Ishikawa (cell line): ENCODE measurements around the gene MRPS10.

ENCODE experiments used
- CEBPB ChIP-seq: IDR thresholded peaks from 2 replicates; pipeline ENCODE4 v1.6.1; 2012
- CREB1 ChIP-seq: IDR thresholded peaks from 2 replicates; pipeline ENCODE4 v1.6.1; 2012; ENCODE audit warnings: low read depth
- EGR1 ChIP-seq: IDR thresholded peaks from 2 replicates; pipeline ENCODE4 v1.6.1; 2012
- EP300 ChIP-seq: IDR thresholded peaks from 2 replicates; pipeline ENCODE4 v1.6.1; 2012; ENCODE audit warnings: borderline replicate concordance
- FOXM1 ChIP-seq: IDR thresholded peaks from 2 replicates; pipeline ENCODE4 v1.6.1; 2012; ENCODE audit warnings: low read depth, borderline replicate concordance
- MAX ChIP-seq: IDR thresholded peaks from 2 replicates; pipeline ENCODE4 v1.6.1; 2012
- NFIC ChIP-seq: IDR thresholded peaks from 2 replicates; pipeline ENCODE4 v1.6.1; 2012
- RAD21 ChIP-seq: IDR thresholded peaks from 2 replicates; pipeline ENCODE4 v1.6.1; 2012; ENCODE audit warnings: low read depth
- TAF1 ChIP-seq: IDR thresholded peaks from 2 replicates; pipeline ENCODE4 v1.6.1; 2012; ENCODE audit warnings: low read depth, mild to moderate bottlenecking
- TCF12 ChIP-seq: IDR thresholded peaks from 2 replicates; pipeline ENCODE4 v1.6.1; 2012; ENCODE audit warnings: low read depth
- TEAD4 ChIP-seq: IDR thresholded peaks from 2 replicates; pipeline ENCODE4 v1.6.1; 2012
- USF1 ChIP-seq: IDR thresholded peaks from 2 replicates; pipeline ENCODE4 v1.6.1; 2012
- YY1 ChIP-seq: IDR thresholded peaks from 2 replicates; pipeline ENCODE4 v1.6.1; 2012; ENCODE audit warnings: low read depth
- ZBTB7A ChIP-seq: IDR thresholded peaks from 2 replicates; pipeline ENCODE4 v1.6.1; 2012; ENCODE audit warnings: low read depth
- TF ChIP-seq, protein P1 (sequence below): IDR thresholded peaks from 2 replicates; pipeline ENCODE4 v1.6.1; 2012; ENCODE audit warnings: low read depth, mild to moderate bottlenecking

MRPS10 gene

DNA sequence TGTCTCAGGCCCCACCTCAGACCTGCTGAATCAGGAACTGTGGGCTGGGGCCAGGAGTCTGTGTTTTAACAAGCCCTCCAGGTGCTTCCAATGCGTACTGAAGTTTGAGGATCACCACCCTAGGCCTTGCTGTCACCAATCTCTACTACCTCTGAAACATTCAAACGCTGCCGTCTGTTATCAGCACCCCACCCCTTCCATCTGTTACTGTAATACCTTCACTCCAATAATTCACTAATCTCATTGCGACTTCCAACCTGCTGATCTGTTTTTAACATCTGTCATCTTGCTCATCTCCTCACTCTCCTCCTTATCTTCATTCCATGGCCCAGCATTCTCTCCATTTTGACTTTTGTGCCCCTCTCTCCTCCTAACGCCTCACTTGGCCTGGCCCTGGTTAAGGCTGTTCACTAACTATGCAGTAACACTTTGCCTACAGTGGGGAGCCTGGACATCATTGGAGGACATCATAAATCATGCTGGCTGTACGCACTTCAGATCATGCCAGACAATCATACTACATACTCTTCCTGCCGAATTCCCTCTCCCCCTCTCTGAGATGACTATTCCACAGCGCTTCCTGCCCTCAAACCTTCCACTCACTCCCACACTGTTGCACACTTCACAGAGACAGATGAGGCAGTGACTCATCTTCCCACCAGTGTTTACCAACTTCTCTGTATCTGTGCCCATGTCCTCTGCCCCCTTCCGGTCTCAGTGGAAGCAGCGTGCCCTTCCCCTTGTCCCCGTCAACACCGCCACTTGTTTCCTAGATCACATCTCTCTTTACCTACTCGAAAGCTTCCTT, 19.9 kb downstream of the MRPS10 start:
- TF ChIP-seq FOXM1 (no peak), CREB1 (no peak), YY1 (no peak), USF1 (no peak), NFIC (no peak), TAF1 (no peak), ZBTB7A (no peak), TEAD4 (no peak)

DNA sequence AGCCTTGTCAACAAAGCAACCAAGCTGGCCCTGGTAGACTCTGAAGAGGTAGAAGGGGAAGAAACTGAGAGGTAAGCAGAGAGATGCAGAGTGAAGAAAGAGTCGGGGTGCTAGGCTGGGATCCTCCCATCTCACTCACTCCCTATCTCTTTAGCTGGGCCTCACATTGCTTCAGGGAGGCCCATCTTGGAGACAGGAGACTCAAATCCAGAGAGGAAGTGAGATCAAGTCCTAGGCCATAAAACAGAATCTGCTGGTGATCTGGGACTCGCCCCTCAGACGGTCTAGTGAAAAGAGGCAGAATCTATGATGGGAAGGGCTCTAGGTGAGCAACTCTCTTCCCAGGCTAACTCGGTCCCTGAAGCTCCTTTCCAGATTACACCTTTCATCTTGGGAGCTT, 22.2 kb downstream of the MRPS10 start:
- TF ChIP-seq, protein P1, sequence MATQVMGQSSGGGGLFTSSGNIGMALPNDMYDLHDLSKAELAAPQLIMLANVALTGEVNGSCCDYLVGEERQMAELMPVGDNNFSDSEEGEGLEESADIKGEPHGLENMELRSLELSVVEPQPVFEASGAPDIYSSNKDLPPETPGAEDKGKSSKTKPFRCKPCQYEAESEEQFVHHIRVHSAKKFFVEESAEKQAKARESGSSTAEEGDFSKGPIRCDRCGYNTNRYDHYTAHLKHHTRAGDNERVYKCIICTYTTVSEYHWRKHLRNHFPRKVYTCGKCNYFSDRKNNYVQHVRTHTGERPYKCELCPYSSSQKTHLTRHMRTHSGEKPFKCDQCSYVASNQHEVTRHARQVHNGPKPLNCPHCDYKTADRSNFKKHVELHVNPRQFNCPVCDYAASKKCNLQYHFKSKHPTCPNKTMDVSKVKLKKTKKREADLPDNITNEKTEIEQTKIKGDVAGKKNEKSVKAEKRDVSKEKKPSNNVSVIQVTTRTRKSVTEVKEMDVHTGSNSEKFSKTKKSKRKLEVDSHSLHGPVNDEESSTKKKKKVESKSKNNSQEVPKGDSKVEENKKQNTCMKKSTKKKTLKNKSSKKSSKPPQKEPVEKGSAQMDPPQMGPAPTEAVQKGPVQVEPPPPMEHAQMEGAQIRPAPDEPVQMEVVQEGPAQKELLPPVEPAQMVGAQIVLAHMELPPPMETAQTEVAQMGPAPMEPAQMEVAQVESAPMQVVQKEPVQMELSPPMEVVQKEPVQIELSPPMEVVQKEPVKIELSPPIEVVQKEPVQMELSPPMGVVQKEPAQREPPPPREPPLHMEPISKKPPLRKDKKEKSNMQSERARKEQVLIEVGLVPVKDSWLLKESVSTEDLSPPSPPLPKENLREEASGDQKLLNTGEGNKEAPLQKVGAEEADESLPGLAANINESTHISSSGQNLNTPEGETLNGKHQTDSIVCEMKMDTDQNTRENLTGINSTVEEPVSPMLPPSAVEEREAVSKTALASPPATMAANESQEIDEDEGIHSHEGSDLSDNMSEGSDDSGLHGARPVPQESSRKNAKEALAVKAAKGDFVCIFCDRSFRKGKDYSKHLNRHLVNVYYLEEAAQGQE, result no peak
- no peak for TF ChIP-seq YY1
- no peak for TF ChIP-seq ZBTB7A
- TF ChIP-seq TCF12, result no peak
- TF ChIP-seq CEBPB, result no peak
- TF ChIP-seq EGR1, result no peak
- TF ChIP-seq MAX, result no peak
- no peak for TF ChIP-seq RAD21

DNA sequence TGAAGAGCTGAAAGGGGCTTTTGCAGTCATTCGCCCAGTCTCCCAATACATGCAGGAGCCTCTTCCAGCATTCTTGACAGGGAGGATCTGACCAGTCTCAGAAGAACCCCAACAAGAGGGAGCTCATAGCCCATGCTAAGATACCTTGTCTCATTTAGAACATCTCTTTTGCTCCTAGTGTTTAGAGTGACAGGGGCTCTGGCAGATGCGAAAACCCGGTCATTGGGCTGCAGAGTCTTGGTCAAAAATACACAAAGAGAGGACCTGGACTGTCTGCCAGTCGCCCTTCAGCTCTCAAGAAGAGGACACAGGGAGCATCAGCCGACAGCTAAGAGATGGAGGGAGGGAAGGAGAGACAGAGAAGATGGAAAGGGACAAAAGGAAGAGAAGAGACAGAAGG, 23.6 kb downstream of the MRPS10 start:
- TF ChIP-seq CREB1 (no peak), CEBPB (no peak), YY1 (no peak), TCF12 (no peak), EGR1 (no peak), NFIC (no peak), RAD21 (no peak), TAF1 (no peak), ZBTB7A (no peak), MAX (no peak)
- TF ChIP-seq, protein P1, result no peak

DNA sequence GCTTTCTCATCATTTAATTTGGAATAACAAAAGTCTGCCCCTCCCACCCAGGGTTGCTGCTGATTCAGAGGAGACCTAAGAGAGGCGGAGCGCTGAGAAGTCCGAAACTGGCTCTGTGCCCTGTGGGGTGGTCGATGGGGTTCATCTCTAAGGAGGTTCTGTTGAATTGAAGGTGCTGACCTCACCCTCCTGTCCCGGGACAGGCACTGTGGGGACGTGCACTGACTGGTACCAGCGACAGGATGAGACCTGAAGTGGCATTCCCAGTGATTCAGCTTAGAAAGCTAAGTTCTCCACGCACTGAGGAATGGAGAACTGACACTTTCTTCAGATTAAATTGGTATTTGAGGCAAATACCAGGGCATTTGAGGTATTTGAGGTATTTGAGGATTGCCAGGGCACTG, 24.2 kb downstream of the MRPS10 start:
- TF ChIP-seq TEAD4 (0 out of 2 replicates have a peak, but pooled peaks have one; percentile 8), CREB1 (no peak)

GRCh38 chr6:42190554-42191183, 27.0 kb downstream of the MRPS10 start:
- TF ChIP-seq EP300, result no peak
- no peak for TF ChIP-seq RAD21
- TF ChIP-seq USF1, result no peak
- TF ChIP-seq TEAD4, result no peak
- TF ChIP-seq NFIC, result no peak
- TF ChIP-seq, protein P1, result no peak
- TF ChIP-seq TCF12, result no peak
- no peak for TF ChIP-seq FOXM1
- TF ChIP-seq CREB1, result no peak
